ENCODE data around the gene TFF2. TPM values are rescaled to one million over a fixed set of nuclear protein-coding genes. Genes with fewer than 3 reads are reported as not detected.

TFF2 gene
- polyA plus RNA-seq, 1 of the 3 experiments (the other 2 are of a cell fraction), result not detected

GRCh38 chr21:42308161-42308913, 42.5 kb downstream of the TFF2 start:
- no peaks in the 10 kb centered on the region for H3K9me3 ChIP-seq
- no peaks in the 10 kb centered on the region for H3K79me2 ChIP-seq (ENCODE audit: insufficient read depth)
- H3K36me3 ChIP-seq (replicated peaks in 1 of 2; ENCODE audit: control insufficient read depth in 1 of 2, insufficient read depth in 2 of 2, low read length in 1 of 2), result no peaks in the 10 kb centered on the region
- POLR2A ChIA-PET, result no interaction called here
- H3F3A ChIP-seq (replicated peaks; ENCODE audit: insufficient read depth), result no peaks in the 10 kb centered on the region
- no peak overlapping the region for H2AFZ ChIP-seq (ENCODE audit: low read depth)
- no peaks in the 10 kb centered on the region for H3K9me2 ChIP-seq
- no peaks in the 10 kb centered on the region for H4K20me1 ChIP-seq (ENCODE audit: insufficient read depth)
- no peak overlapping the region for H3K4me2 ChIP-seq
- no peak overlapping the region for H3K4me3 ChIP-seq (ENCODE audit: low read depth in 2 of 2, low read length in 1 of 2)
- CTCF ChIA-PET, result interaction anchor here (1.0 to 1.1 kb wide), 5 partner anchors 137 to 285 kb away, joined by 3 to 5 read pairs (median 3); no protein-coding TSS in a partner anchor
- 52% methylated on average over 13 of the region's 17 CpGs for WGBS (ENCODE audit: low lambda C conversion rate)
- no peak overlapping the region for H3K9ac ChIP-seq
- no peak overlapping the region for H3K27ac ChIP-seq (ENCODE audit: low read depth in 2 of 2, low read length in 1 of 2)
- peaks cover 0 to 7% of the 10 kb centered on the region in 2 experiments; a peak in 1 of 4 replicates for H3K4me1 ChIP-seq (ENCODE audit: control insufficient read depth in 1 of 2, insufficient read depth in 2 of 2, low read depth in 1 of 2, low read length in 1 of 2)
- H3K27me3 ChIP-seq (ENCODE audit: insufficient read depth), result no peaks in the 10 kb centered on the region
- TF ChIP-seq CHD2 (IDR thresholded peaks at IDR 0.05; ENCODE audit: low read length, partially characterized antibody) (no peak), GABPA (IDR thresholded peaks at IDR 0.05; ENCODE audit: low read depth) (no peak), USF2 (IDR thresholded peaks at IDR 0.05; ENCODE audit: borderline replicate concordance, low read depth, low read length) (no peak), FOSL2 (IDR thresholded peaks at IDR 0.05; ENCODE audit: borderline replicate concordance, low read depth) (no peak), NFIC (IDR thresholded peaks at IDR 0.05; ENCODE audit: borderline replicate concordance) (no peak), RAD21 (IDR thresholded peaks at IDR 0.05; ENCODE audit: low read length) (no peak), ELF1 (IDR thresholded peaks at IDR 0.05) (no peak), IRF3 (IDR thresholded peaks at IDR 0.05; ENCODE audit: low read depth, low read length) (no peak), EP300 (IDR thresholded peaks at IDR 0.05; ENCODE audit: borderline replicate concordance in 1 of 2, low read depth in 1 of 2, low read length in 1 of 2) (no peak), TAF1 (IDR thresholded peaks at IDR 0.05; ENCODE audit: borderline replicate concordance, low read depth, low read length) (no peak), GATA2 (CRISPR knock-in tag; IDR thresholded peaks at IDR 0.05) (no peak), FOXM1 (IDR thresholded peaks at IDR 0.05; ENCODE audit: low read depth) (no peak), TEAD4 (IDR thresholded peaks at IDR 0.05; ENCODE audit: borderline replicate concordance, insufficient read depth) (no peak), TCF12 (IDR thresholded peaks at IDR 0.05) (no peak), SMC3 (IDR thresholded peaks at IDR 0.05; ENCODE audit: low read depth, low read length) (no peak)
- TF ChIP-seq, protein P1, sequence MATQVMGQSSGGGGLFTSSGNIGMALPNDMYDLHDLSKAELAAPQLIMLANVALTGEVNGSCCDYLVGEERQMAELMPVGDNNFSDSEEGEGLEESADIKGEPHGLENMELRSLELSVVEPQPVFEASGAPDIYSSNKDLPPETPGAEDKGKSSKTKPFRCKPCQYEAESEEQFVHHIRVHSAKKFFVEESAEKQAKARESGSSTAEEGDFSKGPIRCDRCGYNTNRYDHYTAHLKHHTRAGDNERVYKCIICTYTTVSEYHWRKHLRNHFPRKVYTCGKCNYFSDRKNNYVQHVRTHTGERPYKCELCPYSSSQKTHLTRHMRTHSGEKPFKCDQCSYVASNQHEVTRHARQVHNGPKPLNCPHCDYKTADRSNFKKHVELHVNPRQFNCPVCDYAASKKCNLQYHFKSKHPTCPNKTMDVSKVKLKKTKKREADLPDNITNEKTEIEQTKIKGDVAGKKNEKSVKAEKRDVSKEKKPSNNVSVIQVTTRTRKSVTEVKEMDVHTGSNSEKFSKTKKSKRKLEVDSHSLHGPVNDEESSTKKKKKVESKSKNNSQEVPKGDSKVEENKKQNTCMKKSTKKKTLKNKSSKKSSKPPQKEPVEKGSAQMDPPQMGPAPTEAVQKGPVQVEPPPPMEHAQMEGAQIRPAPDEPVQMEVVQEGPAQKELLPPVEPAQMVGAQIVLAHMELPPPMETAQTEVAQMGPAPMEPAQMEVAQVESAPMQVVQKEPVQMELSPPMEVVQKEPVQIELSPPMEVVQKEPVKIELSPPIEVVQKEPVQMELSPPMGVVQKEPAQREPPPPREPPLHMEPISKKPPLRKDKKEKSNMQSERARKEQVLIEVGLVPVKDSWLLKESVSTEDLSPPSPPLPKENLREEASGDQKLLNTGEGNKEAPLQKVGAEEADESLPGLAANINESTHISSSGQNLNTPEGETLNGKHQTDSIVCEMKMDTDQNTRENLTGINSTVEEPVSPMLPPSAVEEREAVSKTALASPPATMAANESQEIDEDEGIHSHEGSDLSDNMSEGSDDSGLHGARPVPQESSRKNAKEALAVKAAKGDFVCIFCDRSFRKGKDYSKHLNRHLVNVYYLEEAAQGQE (IDR thresholded peaks at IDR 0.05; ENCODE audit: low read depth, low read length), result no peak
- DNase-seq, result no peak

All from SK-N-SH (cell line).